Erythroblast (primary cell): ENCODE results near the gene STPG4.

Experiments used
- GATA1 ChIP-seq: IDR thresholded peaks from 2 replicates; pipeline ENCODE4 v1.6.1; 2011; ENCODE audit warnings: low read depth, mild to moderate bottlenecking, control low read depth, low read length, moderate library complexity
- POLR2A ChIP-seq: IDR thresholded peaks from 2 replicates; pipeline ENCODE4 v1.6.1; 2011; ENCODE audit warnings: mild to moderate bottlenecking, low read length

- TF ChIP-seq POLR2A (no peak), GATA1 (no peak)
Observed at GRCh38 chr2:47072018-47072691, 83.0 kb downstream of the STPG4 start.
